NOMO-1 (cell line): Measurements from ENCODE around the gene KDF1.
"Not testable (repeated sequence)": the region's sequence is repeated elsewhere in the genome, so short reads cannot be mapped to it uniquely, and the experiment has no call there.

Experiments used
- DNase-seq, 2 experiments: peaks; one replicate each; lab custom pipeline; 2025; ENCODE audit not compliant: unreplicated experiment in 2 of 2; lab: John Stamatoyannopoulos, UW

Gene KDF1

GRCh38 chr1:26959270-26959669 lies 998 bp downstream of the KDF1 start:
- DNase-seq = no peak

- DNase-seq = no peak
Observed at GRCh38 chr1:26957306-26957705, 3.0 kb downstream of the KDF1 start.

- no peak for DNase-seq
Observed at GRCh38 chr1:26956321-26956720, 3.9 kb downstream of the KDF1 start.

- DNase-seq = no peak
Observed at GRCh38 chr1:26953374-26953773, 6.9 kb downstream of the KDF1 start.

- DNase-seq = no peak
Observed at GRCh38 chr1:26951821-26952497, 8.3 kb downstream of the KDF1 start.

GRCh38 chr1:26951216-26951615 lies 9.1 kb downstream of the KDF1 start:
- DNase-seq = no peak

- DNase-seq = no peak
Observed at GRCh38 chr1:26950602-26951001, 9.7 kb downstream of the KDF1 start.

GRCh38 chr1:26949926-26950319 lies 10.3 kb downstream of the KDF1 start:
- DNase-seq = no peak

GRCh38 chr1:26949266-26949925 lies 10.9 kb downstream of the KDF1 start:
- no peak for DNase-seq

- DNase-seq = not testable (repeated sequence)
Observed at GRCh38 chr1:26948725-26949057, 11.6 kb downstream of the KDF1 start.

GRCh38 chr1:26946270-26946669 lies 14.0 kb downstream of the KDF1 start:
- DNase-seq = no peak

GRCh38 chr1:26945728-26946127 lies 14.5 kb downstream of the KDF1 start:
- no peak for DNase-seq

- no peak for DNase-seq
Observed at GRCh38 chr1:26945138-26945537, 15.1 kb downstream of the KDF1 start.

- DNase-seq = no peak
Observed at GRCh38 chr1:26942656-26943055, 17.6 kb downstream of the KDF1 start.

- DNase-seq = no peak
Observed at GRCh38 chr1:26941311-26941710, 19.0 kb downstream of the KDF1 start.

GRCh38 chr1:26938659-26939025 lies 21.6 kb downstream of the KDF1 start:
- DNase-seq = no peak

- no peak for DNase-seq
Observed at GRCh38 chr1:26938004-26938658, 22.1 kb downstream of the KDF1 start.

- no peak for DNase-seq
Observed at GRCh38 chr1:26936823-26937222, 23.4 kb downstream of the KDF1 start.

- peak; percentile 79 to 91 for DNase-seq
Observed at GRCh38 chr1:26932531-26932930, 27.7 kb downstream of the KDF1 start.

GRCh38 chr1:26923711-26924110 lies 36.6 kb downstream of the KDF1 start:
- DNase-seq = no peak

GRCh38 chr1:26922901-26923300 lies 37.4 kb downstream of the KDF1 start:
- no peak for DNase-seq

- DNase-seq = no peak
Observed at GRCh38 chr1:26922431-26922729, 37.9 kb downstream of the KDF1 start.
